ENCODE results near the gene FOXJ3.
"Not testable (repeated sequence)": the region's sequence is repeated elsewhere in the genome, so short reads cannot be mapped to it uniquely, and the experiment has no call there.

Gene FOXJ3

DNA sequence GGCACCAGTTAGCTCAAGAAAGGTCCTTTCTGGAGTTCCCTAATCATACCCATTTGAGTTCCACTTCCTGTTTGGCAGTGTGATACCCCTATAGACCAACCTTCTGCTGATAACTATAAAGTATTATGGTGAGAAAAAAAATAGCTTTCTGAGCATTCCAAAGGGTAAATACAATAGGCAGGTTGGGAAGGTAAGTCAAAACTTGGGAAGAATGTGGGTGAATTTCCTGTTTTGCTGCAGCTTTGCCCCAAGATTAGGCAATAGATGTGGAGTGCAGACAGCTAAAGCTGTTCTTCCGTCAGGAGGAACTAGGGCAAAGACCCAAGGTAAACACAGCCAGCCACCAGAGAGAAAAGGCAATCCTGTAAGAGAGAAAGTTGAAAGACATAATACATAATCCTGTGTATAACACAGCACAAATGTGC lies 120.6 kb downstream of the FOXJ3 start:
- DNase-seq (ENCODE audit: low read depth, low spot score): peak; percentile 68
- in situ Hi-C loops (cut with HindIII; ENCODE audit: low sequenced_read_pairs): no loop called here
- H3K4me3 ChIP-seq (ENCODE audit: low read depth, low read length): no peak overlapping the region
- TF ChIP-seq, protein P1, sequence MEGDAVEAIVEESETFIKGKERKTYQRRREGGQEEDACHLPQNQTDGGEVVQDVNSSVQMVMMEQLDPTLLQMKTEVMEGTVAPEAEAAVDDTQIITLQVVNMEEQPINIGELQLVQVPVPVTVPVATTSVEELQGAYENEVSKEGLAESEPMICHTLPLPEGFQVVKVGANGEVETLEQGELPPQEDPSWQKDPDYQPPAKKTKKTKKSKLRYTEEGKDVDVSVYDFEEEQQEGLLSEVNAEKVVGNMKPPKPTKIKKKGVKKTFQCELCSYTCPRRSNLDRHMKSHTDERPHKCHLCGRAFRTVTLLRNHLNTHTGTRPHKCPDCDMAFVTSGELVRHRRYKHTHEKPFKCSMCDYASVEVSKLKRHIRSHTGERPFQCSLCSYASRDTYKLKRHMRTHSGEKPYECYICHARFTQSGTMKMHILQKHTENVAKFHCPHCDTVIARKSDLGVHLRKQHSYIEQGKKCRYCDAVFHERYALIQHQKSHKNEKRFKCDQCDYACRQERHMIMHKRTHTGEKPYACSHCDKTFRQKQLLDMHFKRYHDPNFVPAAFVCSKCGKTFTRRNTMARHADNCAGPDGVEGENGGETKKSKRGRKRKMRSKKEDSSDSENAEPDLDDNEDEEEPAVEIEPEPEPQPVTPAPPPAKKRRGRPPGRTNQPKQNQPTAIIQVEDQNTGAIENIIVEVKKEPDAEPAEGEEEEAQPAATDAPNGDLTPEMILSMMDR (IDR thresholded peaks at IDR 0.05; ENCODE audit: low read depth, low read length): no peak

DNA sequence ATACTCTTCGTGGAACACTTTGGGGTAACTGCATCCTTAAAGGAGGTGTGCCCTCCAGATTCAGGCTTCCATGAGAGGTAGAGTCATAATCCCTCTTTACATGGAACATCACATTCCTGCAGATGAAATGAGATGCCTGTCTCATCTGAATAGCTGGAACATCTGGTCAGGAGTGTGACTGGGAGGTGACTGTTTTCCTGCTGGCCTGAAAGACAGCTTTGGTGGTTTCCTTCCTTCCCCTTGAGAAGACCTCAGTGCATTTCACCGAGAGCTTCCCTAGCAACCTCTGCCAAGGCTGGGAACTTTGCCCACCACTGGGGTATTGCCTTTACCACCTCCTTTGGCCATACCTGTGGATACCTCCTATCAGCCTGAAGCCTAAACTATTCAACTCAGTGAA lies 123.8 kb downstream of the FOXJ3 start:
- no peak for DNase-seq (ENCODE audit: low read depth, low spot score)
- H3K4me3 ChIP-seq (ENCODE audit: low read depth, low read length): no peak overlapping the region
- in situ Hi-C loops (cut with HindIII; ENCODE audit: low sequenced_read_pairs): no loop called here
- TF ChIP-seq, protein P1 (IDR thresholded peaks at IDR 0.05; ENCODE audit: low read depth, low read length): no peak

DNA sequence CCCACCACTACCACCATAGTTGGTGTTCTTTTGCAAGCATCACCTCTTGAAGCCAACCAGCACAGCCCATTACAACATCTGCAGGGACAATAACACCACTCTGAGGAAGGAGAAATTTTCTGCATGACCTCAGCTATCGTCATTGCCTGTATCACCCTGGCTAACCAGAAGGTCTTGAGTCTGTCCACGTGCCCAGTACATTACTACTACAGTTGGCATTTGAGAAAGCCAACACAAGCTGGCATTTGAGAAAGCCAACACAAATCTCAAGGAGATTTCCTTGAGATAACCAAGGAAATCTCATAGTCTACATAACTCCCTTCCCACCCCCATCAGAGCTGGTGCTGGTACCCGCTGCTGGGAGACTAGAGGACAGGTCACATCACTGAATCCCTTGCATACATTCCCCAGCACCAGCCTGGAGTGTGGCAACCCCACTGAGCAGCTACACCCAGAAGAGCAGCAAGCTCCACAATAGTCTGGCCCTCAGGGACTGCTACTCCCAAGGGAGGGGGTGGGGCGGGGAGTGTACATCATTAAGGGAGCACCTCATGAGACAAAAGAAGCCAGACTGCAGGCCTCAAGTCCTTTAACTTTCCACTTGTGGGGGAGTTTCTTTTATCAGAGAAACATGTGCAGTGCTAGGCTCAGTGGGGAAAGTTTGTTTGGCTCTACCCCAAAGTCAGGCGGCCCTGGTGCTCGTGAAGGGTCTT lies 124.5 kb downstream of the FOXJ3 start:
- no peak for DNase-seq (ENCODE audit: low read depth, low spot score)
- TF ChIP-seq, protein P1 (IDR thresholded peaks at IDR 0.05; ENCODE audit: low read depth, low read length): no peak
- no peak overlapping the region for H3K4me3 ChIP-seq (ENCODE audit: low read depth, low read length)
- in situ Hi-C loops (cut with HindIII; ENCODE audit: low sequenced_read_pairs): no loop called here

DNA sequence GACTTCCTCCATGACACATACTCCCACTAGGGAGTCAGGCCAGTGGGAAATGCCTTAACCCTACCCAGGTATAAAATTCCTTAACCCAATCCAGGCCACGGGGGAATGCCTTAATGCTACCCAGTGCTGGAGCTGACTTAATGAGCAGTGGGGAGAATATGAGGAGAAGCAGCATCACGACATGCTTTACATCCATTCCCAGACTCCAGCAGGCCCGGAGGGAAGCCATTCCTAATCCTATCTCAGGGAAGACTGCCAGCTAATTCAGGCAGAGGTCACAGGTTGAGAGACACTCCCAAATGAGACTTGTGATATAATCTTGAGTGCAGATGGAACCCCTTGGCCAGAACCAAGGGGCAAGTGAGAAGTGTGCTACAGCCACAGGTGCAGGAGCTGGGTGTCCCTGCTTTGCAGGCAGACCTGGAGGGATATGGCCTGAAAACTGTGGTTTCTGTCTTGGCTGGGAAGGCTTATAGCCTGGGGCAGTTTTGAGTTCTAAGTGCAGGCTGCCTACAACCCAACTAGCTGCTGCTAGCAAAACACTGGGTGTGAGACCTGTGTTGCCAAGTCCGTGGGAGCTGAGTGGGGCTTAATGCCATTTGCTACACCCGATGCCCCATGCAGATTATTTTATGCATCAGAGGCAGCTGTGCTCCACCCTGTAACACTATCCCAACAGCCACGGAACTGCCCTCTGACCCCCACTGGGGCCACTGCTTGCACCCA lies 125.3 kb downstream of the FOXJ3 start:
- TF ChIP-seq, protein P1 (IDR thresholded peaks at IDR 0.05; ENCODE audit: low read depth, low read length): no peak
- in situ Hi-C loops (cut with HindIII; ENCODE audit: low sequenced_read_pairs): no loop called here
- H3K4me3 ChIP-seq (ENCODE audit: low read depth, low read length): no peak overlapping the region
- DNase-seq (ENCODE audit: low read depth, low spot score): no peak

DNA sequence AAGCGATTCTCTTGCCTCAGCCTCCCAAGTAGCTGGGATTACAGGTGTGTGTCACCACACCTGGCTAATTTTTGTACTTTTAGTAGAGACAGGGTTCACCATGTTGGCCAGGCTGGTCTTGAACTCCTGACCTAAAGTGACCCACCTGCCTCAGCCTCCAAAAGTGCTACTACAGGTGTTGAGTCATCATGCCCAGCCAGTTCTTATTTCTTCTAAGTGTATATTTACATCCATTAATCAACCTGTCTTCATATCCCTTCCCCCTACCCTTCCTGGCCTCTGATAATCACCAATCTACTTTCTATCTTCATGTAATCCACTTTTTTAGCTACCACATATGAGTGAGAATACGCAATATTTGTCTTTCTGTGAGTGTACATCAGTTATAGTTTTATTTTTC lies 128.1 kb downstream of the FOXJ3 start:
- in situ Hi-C loops (cut with HindIII; ENCODE audit: low sequenced_read_pairs); DNase-seq (ENCODE audit: low read depth, low spot score); H3K4me3 ChIP-seq (ENCODE audit: low read depth, low read length): not testable (repeated sequence)

DNA sequence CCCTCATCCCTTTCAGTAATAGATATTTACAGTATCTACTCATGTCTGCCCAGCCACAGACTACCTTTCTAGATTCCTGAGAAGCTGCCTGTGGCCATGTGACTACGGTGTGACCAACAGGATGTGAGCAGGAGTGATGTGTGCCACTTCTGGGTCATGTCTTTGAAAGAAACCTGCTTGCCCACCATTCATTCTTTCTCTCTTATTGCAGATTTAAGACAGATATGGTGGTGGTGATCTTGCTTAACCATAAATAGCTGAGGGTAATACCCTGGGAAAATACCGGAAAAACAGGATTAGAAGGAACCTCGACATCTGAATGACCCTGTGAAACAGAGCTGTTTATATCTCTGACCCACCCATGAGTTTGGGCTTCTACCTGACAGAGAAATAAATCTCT lies 128.9 kb downstream of the FOXJ3 start:
- H3K4me3 ChIP-seq (ENCODE audit: low read depth, low read length): no peak overlapping the region
- TF ChIP-seq, protein P1 (IDR thresholded peaks at IDR 0.05; ENCODE audit: low read depth, low read length): no peak
- in situ Hi-C loops (cut with HindIII; ENCODE audit: low sequenced_read_pairs): no loop called here
- no peak for DNase-seq (ENCODE audit: low read depth, low spot score)

DNA sequence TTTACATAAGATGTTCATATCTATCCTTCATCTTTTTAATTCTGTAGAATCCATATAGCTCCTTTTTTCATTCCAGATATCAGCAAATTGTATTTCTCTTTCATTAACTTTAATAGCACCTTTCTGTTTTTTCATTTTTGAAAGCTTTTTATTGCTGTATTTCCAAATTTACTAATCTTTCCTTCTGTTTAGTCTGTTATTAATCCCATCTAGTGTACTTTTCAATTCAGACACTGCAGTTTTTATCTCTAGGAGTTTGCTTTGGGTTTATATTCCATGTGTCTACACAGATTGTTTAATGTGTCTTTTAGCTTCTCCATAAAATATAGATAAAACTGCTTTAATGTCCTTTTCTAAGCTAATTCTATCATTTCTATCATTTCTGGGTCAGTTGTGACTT lies 133.0 kb downstream of the FOXJ3 start:
- TF ChIP-seq, protein P1 (IDR thresholded peaks at IDR 0.05; ENCODE audit: low read depth, low read length): no peak
- in situ Hi-C loops (cut with HindIII; ENCODE audit: low sequenced_read_pairs): no loop called here
- H3K4me3 ChIP-seq (ENCODE audit: low read depth, low read length): no peak overlapping the region
- no peak for DNase-seq (ENCODE audit: low read depth, low spot score)

Data from astrocyte of the spinal cord (primary cell).